Right lobe of liver (tissue), 4 donors: Measurements from ENCODE around the gene REC114.

Source experiments
- CTCF ChIP-seq, 4 donors: fragments of 200-600 bp in 3 of 4; fragments of 450-650 bp in 1 of 4; IDR thresholded peaks; one replicate each; pipeline versions ENCODE4 v1.5.1 to v1.8.0; 2016 to 2022; ENCODE audit warnings: antibody characterized with exemption in 4 of 4, mild to moderate bottlenecking in 2 of 4
- POLR2A ChIP-seq: fragments of 450-650 bp; IDR thresholded peaks from one replicate; pipeline ENCODE4 v1.6.1; 2017; ENCODE audit warnings: antibody characterized with exemption, mild to moderate bottlenecking
- donor health status: DM: no; HTN: no; CAD: no.
- donor health status: DM: no; HTN: no; CAD: no.
- donor health status: DM: no; HTN: yes; CAD: no.

- TF ChIP-seq CTCF (IDR thresholded peaks at IDR 0.05) (no peak), POLR2A (no peak)
Measured at GRCh38 chr15:73605759-73606436, 162.9 kb downstream of the REC114 start.
